ENCODE measurements around the gene SEC16A. TPM values are rescaled to one million over a fixed set of nuclear protein-coding genes. Genes with fewer than 3 reads are reported as not detected.

Gene SEC16A
- polyA plus RNA-seq, 4 donors: 50.7 to 72.4 (median 60.7) TPM

DNA sequence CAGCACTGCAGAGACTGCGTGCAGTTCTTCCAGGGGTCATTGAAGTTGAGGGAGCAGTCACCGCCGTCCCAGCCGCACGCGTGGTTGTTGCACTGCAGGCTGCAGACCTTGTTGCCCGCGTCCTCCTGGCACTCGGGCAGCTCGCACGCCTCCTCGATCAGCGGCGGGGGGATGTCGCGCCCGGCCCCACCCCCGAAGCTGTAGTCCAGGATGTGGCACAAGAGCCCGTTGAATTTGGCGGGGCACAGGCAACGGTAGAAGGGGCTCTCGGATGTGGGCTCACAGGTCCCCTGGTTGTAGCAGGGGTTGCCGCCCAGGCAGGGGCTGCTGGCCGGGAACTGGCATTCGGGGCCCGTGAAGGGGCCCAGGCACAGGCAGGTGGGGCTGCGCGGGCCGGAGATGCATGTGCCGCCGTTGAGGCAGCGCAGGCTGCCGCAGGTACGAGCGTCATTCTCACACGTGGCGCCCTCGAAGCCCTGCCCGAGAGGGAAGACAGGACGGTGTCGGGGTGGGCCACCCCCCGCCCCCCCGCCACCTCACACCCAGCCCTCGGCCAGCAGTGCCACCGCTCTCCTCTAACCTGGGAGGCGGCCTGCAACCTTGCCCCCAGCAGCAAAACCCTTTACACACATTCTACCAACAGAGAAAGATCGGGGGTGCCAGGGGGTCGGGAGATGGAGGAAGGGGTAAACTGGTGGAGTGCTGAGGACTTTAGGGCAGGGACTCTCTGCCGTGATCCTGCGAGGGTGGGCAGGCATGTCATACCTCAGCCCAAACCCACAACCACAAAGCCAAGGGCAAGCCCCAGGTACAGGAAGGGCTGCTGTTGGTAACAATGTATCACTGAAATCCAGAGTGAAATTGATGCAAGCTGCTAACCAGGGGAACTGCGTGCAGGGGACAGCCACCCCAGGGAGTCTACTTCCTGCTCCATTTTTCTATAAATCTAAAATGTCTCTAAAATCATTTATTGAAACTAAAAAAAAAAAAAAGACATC, 22.9 kb upstream of the SEC16A start:
- DNase-seq (ENCODE audit: low read depth in 4 of 4, low spot score in 3 of 4): no peak

DNA sequence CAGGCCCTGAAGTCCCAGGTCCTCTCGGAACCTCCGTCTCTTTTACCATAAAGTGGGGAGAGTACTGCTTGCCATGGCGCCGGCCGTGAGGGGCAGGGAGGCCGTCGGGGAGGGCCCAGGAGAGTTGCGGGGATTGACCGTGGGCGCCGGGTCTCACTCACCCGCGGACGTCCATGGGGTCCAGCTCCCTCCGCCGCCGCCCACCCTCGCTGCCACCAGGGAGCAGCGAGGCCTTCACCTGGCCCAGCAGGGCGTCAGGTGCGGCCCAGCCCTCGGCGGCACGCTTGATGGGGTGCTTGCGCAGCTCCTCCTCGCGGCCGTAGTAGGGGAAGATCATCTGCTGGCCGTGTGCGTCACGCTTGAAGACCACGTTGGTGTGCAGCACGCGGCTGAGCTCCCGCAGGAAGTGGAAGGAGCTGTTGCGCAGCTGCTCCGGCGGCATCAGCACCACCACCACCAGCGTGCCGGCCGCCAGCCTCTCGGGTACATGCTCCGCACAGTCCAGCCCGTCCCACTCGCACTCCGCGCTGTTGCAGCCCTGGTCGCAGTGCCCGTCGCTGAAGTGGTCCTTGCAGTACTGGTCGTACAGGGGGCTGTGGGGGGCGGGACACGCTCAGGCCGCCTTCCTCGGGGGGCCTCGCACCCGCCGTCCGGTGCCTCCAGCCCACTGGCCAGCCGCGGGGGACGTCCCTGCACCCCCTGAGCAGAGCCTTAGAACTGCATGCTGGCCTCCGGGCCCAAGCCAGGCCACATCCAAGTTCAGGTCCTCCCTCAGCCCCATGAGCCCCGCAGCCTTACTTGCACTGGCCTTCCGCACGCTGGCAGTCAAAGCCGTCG, 21.9 kb upstream of the SEC16A start:
- no peak for DNase-seq (ENCODE audit: low read depth in 4 of 4, low spot score in 3 of 4)

- no peak for DNase-seq (ENCODE audit: low read depth in 4 of 4, low spot score in 3 of 4)
These were observed 20.2 kb upstream of the SEC16A start for GRCh38 chr9:136502940-136503550.

- no peak for DNase-seq (ENCODE audit: low read depth in 4 of 4, low spot score in 3 of 4)
These were observed 19.4 kb upstream of the SEC16A start for GRCh38 chr9:136502196-136502595.

GRCh38 chr9:136501686-136502085, 18.8 kb upstream of the SEC16A start:
- DNase-seq (ENCODE audit: low read depth in 4 of 4, low spot score in 3 of 4): no peak

GRCh38 chr9:136499935-136500910, 17.4 kb upstream of the SEC16A start:
- DNase-seq (ENCODE audit: low read depth in 4 of 4, low spot score in 3 of 4): no peak

- DNase-seq (ENCODE audit: low read depth in 4 of 4, low spot score in 3 of 4): no peak
These were observed 16.5 kb upstream of the SEC16A start for GRCh38 chr9:136499071-136499934.

DNA sequence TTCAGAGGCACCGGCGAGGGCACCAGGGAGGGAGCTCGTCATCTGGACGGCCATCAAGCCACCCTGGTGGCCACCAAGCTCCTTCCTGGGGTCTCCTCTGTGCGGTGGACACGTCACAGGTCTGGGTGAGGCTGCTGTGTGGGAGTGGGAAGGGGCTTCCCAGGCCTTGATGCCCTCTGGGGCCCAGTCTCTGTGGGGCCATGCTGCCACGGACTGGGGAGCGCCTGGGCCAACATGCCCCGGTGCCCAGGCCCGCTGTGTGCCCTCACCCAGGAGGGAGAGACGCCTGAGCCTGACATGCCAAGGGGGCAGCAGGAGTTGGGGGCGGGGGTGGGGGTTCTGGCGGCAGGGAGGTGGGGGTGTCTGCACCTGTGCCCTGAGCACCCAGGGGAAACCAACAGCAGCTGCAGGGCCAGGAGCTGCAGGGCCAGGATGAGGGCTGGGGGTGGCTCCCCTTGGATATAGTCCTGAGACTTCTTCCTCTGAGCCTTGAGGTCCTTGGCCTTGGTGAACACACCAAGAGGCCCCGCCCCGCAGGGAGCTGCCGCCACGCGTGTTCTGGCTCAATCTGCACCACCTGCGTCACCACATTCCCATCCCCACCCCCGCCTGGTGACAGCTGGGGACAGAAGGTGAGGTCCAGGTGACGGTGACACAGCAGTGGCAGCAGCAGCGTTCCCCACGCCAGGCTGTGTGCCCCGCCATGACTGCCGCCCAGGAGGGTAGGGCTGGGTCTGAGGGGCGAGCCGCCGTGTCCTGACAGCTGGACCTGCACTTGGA, 15.3 kb upstream of the SEC16A start:
- DNase-seq (ENCODE audit: low read depth in 4 of 4, low spot score in 3 of 4): no peak

- DNase-seq (ENCODE audit: low read depth in 4 of 4, low spot score in 3 of 4): no peak
These were observed 14.2 kb upstream of the SEC16A start for GRCh38 chr9:136496801-136497620.

- no peak for DNase-seq (ENCODE audit: low read depth in 4 of 4, low spot score in 3 of 4)
These were observed 13.3 kb upstream of the SEC16A start for GRCh38 chr9:136496181-136496580.

DNA sequence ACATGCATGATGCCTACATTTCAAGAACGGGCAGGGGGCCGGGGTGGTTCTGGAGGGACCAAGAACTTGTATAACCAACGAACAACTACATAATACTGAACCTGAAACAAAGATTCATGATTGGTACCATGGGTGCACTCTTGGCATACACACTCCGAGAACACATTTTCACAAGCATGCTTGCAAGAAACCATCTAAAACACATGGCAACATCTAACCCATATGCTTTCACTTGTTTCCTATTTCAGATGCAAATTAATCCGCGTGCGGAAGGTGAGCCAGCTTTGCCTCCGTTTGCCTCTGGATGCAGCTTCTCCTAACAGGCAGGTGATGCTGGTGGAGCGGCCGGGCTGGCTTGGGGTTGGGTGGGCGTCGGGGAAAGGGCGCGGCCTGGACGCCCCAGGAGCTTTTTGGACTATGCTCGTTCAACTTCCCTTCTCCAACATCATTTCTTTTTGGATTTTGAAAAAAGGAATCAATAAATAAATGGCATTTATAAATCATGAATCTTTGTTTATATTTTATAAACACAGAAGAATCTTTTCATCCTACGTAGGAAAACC, 12.5 kb upstream of the SEC16A start:
- DNase-seq (ENCODE audit: low read depth in 4 of 4, low spot score in 3 of 4): no peak

GRCh38 chr9:136494531-136495215, 11.8 kb upstream of the SEC16A start:
- DNase-seq (ENCODE audit: low read depth in 4 of 4, low spot score in 3 of 4): no peak

- DNase-seq (ENCODE audit: low read depth in 4 of 4, low spot score in 3 of 4): no peak
These were observed 11.2 kb upstream of the SEC16A start for GRCh38 chr9:136494012-136494411.

- DNase-seq (ENCODE audit: low read depth in 4 of 4, low spot score in 3 of 4): no peak
These were observed 10.7 kb upstream of the SEC16A start for GRCh38 chr9:136493567-136493971.

DNA sequence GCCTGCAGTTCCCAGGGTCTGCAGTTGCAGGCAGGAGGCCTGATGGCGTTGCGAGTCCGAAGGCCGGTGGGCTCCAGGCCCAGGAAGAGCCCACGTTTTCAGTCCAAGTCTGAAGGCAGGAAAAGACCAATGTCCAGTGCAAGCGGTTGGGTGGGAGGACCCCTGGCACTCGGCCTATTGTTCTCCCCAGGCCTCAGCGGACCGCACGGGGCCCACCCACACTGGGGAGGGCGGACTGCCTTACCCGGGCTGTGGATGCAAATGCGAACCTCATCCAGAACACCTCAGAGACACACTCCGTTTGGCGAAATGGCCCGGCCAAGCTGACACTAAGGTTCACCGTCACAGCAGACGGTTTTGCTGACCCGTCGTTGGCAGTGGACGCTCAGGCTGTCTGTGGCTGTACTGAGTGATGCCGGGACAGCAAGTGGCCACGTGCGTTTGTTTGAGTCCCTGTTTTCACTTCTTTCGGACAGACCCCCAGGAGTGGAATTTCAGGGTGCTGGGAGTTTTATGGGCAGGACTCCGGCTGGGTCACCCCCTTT, 10.2 kb upstream of the SEC16A start:
- DNase-seq (ENCODE audit: low read depth in 4 of 4, low spot score in 3 of 4): no peak

GRCh38 chr9:136489731-136490130, 6.9 kb upstream of the SEC16A start:
- DNase-seq (ENCODE audit: low read depth in 4 of 4, low spot score in 3 of 4): no peak
